Activated B cell treated with CpG ODN at 0.5 μM for 24 hours (primary cell): ENCODE results near the gene DNAJB2. TPM values are rescaled to one million over a fixed set of nuclear protein-coding genes. Genes with fewer than 3 reads are reported as not detected.

Experiments
- ATAC-seq: fragments of 200-7000 bp; cut with Tn5 transposase; one replicate; pipeline ENCODE4 v1.10.0; 2021; ENCODE audit warnings: low read depth, mild to moderate bottlenecking, moderate library complexity
- CTCF ChIA-PET: fragments of 350-600 bp; sonication (Branson Sonifier 250); formaldehyde crosslinking; loops from one replicate; lab custom pipeline; 2021; ENCODE audit warnings: antibody characterized with exemption; lab: Charles Lee
- POLR2A ChIA-PET: fragments of 350-600 bp; sonication (Branson Sonifier 250); formaldehyde crosslinking; loops from one replicate; lab custom pipeline; 2021; ENCODE audit warnings: antibody characterized with exemption; lab: Charles Lee
- DNase-seq: peaks from one replicate; pipeline ENCODE4 v3.0.0; 2022
- H3K27ac Mint-ChIP-seq: one replicate; pipeline ENCODE4 v1.8.0; 2020; ENCODE audit warnings: mixed read lengths
- H3K27me3 Mint-ChIP-seq: one replicate; pipeline ENCODE4 v1.8.0; 2021; ENCODE audit warnings: mixed read lengths
- H3K36me3 Mint-ChIP-seq: one replicate; pipeline ENCODE4 v1.8.0; 2021; ENCODE audit warnings: low read depth, mixed read lengths
- H3K4me1 Mint-ChIP-seq: one replicate; pipeline ENCODE4 v1.8.0; 2021; ENCODE audit warnings: mixed read lengths
- H3K4me3 Mint-ChIP-seq: one replicate; pipeline ENCODE4 v1.8.0; 2020; ENCODE audit warnings: mild to moderate bottlenecking, mixed read lengths
- H3K9me3 Mint-ChIP-seq: one replicate; pipeline ENCODE4 v1.8.0; 2020; ENCODE audit warnings: mixed read lengths
- intact Hi-C: fragments of 100-400 bp; cut with micrococcal nuclease; formaldehyde crosslinking; loops from one replicate; pipeline ENCODE4 v1.15.1; 2024
- total RNA-seq: library from RNA; stranded (reverse); gene quantifications from 2 replicates; pipeline ENCODE4 v1.2.3, GENCODE V29; 2022
- TF ChIP-seq, protein P1 (sequence below): fragments of 200-600 bp; IDR thresholded peaks from one replicate; pipeline ENCODE4 v1.8.0; 2022; ENCODE audit warnings: antibody characterized with exemption, mild to moderate bottlenecking

DNAJB2 gene
- total RNA-seq, 1 donor from 2014 or later: 71.1 TPM

DNA sequence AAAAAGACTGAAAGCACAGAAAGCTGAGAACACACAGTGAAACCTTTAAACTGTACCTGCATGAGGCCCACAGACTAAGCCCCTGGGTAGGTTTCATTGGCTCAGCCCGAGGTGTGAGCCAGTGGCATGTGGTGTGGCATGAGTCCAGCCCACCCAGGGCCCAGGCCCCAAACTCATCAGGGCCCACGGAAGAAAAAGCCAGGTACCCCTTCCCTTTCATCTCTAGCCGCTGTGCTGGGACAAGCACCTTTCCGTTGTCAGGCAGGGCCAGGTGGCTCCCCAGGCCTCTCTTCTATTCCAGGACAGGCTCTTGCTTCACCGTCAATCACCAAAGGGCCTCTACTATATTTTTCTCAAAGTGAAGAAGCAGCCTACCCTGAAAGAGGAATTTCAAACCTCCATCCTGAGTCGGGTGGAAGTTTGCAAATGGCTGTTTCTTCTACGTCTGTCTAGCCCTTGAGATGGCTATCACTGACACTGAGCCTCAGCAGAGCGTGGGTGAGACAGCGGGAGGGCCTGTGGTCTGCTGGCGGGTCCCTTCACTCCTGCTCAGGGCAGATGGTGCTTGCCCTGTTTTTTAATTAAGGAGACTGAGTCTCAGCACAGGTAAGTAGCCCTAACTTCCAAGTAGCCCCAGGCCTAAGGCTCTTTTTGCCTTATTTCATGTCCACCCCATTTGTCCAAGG, 8.6 kb downstream of the DNAJB2 start:
- Mint-ChIP-seq H3K27ac (peak overlapping the region; percentile 30), H3K4me1 (no peaks in the 10 kb centered on the region)
- intact Hi-C loops: no loop called here

DNA sequence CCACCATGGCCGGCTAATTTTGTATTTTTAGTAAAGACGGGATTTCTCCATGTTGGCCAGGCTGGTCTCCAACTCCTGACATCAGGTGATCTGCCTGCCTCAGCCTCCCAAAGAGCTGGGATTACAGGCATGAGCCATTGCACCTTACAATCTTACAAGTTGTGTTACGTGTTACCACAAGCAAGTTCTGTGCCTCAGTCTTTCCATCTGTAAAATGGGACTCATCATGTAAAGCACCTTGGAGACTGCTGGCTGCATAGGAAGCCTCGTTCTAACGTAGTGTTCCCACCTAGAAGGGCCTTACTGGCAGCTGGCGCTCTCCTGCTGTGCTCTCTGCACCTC, 10.0 kb downstream of the DNAJB2 start:
- ATAC-seq (no peak), DNase-seq (no peak)
- TF ChIP-seq, protein P1, sequence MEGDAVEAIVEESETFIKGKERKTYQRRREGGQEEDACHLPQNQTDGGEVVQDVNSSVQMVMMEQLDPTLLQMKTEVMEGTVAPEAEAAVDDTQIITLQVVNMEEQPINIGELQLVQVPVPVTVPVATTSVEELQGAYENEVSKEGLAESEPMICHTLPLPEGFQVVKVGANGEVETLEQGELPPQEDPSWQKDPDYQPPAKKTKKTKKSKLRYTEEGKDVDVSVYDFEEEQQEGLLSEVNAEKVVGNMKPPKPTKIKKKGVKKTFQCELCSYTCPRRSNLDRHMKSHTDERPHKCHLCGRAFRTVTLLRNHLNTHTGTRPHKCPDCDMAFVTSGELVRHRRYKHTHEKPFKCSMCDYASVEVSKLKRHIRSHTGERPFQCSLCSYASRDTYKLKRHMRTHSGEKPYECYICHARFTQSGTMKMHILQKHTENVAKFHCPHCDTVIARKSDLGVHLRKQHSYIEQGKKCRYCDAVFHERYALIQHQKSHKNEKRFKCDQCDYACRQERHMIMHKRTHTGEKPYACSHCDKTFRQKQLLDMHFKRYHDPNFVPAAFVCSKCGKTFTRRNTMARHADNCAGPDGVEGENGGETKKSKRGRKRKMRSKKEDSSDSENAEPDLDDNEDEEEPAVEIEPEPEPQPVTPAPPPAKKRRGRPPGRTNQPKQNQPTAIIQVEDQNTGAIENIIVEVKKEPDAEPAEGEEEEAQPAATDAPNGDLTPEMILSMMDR: no peak
- intact Hi-C loops: no loop called here
- H3K9me3 Mint-ChIP-seq: no peaks in the 10 kb centered on the region
- H3K4me3 Mint-ChIP-seq: no peak overlapping the region
- POLR2A ChIA-PET: interaction anchor here (0.7 kb wide), 3 partner anchors 14 to 921 kb away, joined by 3 to 5 read pairs (median 4); partner anchors contain the start of gene TUBA4A
- no peak overlapping the region for H3K27ac Mint-ChIP-seq
- CTCF ChIA-PET: no interaction called here
- H3K4me1 Mint-ChIP-seq: peaks cover 5% of the 10 kb centered on the region
- peaks cover 20% of the 10 kb centered on the region for H3K36me3 Mint-ChIP-seq
- H3K27me3 Mint-ChIP-seq: no peaks in the 10 kb centered on the region

More for the DNA sequence above, 8.6 kb downstream of the DNAJB2 start:
- POLR2A ChIA-PET: interaction anchor here (0.7 to 2.1 kb wide), 3 partner anchors 10 to 350 kb away, joined by 3 to 6 read pairs (median 4); partner anchors contain the start of gene TUBA4A
- ATAC-seq (no peak), DNase-seq (no peak)
- H3K36me3 Mint-ChIP-seq: peaks cover 34% of the 10 kb centered on the region
- no peaks in the 10 kb centered on the region for H3K9me3 Mint-ChIP-seq
- H3K4me3 Mint-ChIP-seq: no peak overlapping the region
- CTCF ChIA-PET: interaction anchor here (0.6 kb wide), 1 partner anchor 130 kb away, joined by 4 read pairs; no protein-coding TSS in a partner anchor
- TF ChIP-seq, protein P1: no peak
- no peaks in the 10 kb centered on the region for H3K27me3 Mint-ChIP-seq

DNA sequence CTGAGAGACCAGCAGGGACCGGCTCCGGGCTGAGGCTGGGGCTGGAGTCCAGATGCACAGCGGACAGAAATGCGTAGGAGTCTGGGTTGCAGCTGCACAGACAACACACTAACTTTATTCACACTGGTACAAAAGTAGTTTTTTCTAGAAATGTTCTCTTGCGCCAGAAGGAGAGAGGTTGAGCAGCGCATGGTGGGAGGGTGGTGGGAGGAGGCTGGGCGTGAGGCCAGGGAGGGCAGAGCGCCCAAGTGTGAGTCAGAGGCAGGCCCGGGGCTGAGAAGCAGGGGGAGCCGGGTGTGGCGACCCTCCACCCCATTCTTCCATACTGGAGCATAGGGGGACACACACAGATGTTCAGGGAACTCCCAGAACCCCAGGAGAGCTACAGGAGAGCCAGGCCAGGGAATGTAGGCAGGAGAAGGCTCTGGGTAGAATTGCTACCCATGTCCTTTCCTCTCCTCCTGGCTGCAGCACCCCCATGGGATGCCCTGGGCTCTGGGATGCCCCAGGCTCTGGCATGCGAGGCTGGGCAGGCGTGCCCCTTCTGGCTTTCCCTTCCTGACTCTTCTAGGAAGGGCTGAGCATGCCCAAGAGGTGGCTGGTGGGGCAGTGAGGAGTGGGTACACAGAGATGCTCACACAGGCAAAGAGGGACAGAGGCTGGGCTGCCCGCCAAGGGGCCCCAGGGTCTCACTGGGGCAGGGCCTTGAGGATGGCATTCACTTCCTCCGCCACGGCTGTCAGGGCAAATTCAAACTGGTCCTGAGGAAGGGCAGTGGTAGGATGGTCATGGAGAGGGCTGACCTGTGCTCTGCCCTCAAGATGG, 10.6 kb downstream of the DNAJB2 start:
- POLR2A ChIA-PET: interaction anchor here (0.7 kb wide), 1 partner anchor 922 kb away, joined by 4 read pairs; no protein-coding TSS in a partner anchor
- no peaks in the 10 kb centered on the region for H3K9me3 Mint-ChIP-seq
- intact Hi-C loops: no loop called here

DNA sequence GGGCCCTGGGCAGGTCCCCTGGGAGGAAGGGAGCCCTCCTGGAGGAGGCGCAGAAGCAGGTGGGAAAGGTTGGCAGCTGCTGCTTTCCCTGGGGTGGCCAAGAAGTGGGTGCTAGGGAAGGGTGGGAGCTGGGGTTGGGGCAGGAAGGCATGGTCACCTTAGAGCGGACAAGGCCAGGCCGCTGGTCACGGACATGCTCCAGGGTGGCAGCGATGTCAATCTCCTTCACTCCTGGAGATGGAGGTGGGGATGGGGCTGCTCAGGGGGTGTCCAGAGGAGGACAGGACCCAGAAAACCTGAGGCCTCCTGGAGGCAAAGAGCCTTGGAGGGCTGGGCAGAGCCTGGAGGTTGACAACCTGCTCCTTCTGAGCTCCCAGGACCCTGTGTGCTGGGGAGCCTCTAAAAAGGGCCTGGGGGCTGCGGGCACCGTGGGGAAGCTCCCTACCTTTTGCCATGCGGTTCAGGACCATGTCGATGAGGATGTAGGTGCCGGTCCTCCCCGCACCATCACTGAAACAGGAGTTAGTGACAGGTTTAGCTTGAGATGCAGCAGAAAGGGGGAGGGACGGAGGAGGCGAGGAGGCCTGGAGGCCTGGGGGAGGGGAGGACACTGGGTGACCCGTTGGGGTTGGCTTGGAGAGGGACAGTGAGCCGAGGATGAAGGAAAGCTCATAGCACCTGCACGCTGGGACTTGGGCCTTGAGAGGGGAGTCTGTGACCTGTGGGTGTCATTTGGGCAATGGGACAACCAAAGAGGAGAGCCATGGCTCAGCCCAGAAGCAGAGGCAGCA, 11.4 kb downstream of the DNAJB2 start:
- Mint-ChIP-seq H3K9me3 (no peaks in the 10 kb centered on the region), H3K4me3 (no peak overlapping the region), H3K4me1 (peaks cover 15% of the 10 kb centered on the region), H3K36me3 (peaks cover 11% of the 10 kb centered on the region), H3K27ac (no peak overlapping the region), H3K27me3 (no peaks in the 10 kb centered on the region)
- ATAC-seq (no peak), DNase-seq (no peak)
- CTCF ChIA-PET: interaction anchor here (0.7 to 6.2 kb wide), 2 partner anchors 9 to 36 kb away, joined by 3 to 155 read pairs; partner anchors contain the start of genes DNAJB2 and TUBA4A
- POLR2A ChIA-PET: interaction anchor here (0.7 to 5.3 kb wide), 4 partner anchors 37 to 114 kb away, joined by 3 to 86 read pairs (median 4); partner anchors contain the start of genes CNPPD1, TUBA4A and TUBA4B
- TF ChIP-seq, protein P1: no peak
- intact Hi-C loops: no loop called here

More for the DNA sequence above, 10.6 kb downstream of the DNAJB2 start:
- ATAC-seq: no peak
- Mint-ChIP-seq H3K4me3 (no peak overlapping the region), H3K4me1 (peaks cover 9% of the 10 kb centered on the region), H3K36me3 (peaks cover 16% of the 10 kb centered on the region), H3K27me3 (no peaks in the 10 kb centered on the region), H3K27ac (no peak overlapping the region)
- CTCF ChIA-PET: no interaction called here
- DNase-seq: no peak
- TF ChIP-seq, protein P1: no peak
